Smooth muscle cell (in vitro differentiated cells): ENCODE results near the gene CCDC85C. TPM values are rescaled to one million over a fixed set of nuclear protein-coding genes. Genes with fewer than 3 reads are reported as not detected.

Experiments
- DNase-seq: peaks from one replicate; lab custom pipeline; 2025; ENCODE audit not compliant: unreplicated experiment; lab: John Stamatoyannopoulos, UW
- H2AFZ ChIP-seq: fragments of 200-600 bp; sonication (generic); 2 replicates; pipeline ENCODE4 v1.6.0; 2016; ENCODE audit warnings: antibody characterized with exemption, low read depth, mild to moderate bottlenecking
- H3F3A ChIP-seq: fragments of 200-600 bp; sonication (generic); 2 replicates; pipeline ENCODE4 v1.6.0; 2017; ENCODE audit warnings: antibody characterized with exemption, low read depth
- H3K27ac ChIP-seq: fragments of 200-600 bp; sonication (generic); 2 replicates; pipeline ENCODE4 v1.5.1; 2016; ENCODE audit warnings: low read depth, mild to moderate bottlenecking
- H3K27me3 ChIP-seq: fragments of 200-600 bp; sonication (generic); 2 replicates; pipeline ENCODE4 v1.6.1; 2016; ENCODE audit warnings: low read depth, mild to moderate bottlenecking
- H3K36me3 ChIP-seq: fragments of 200-600 bp; sonication (generic); 2 replicates; pipeline ENCODE4 v1.5.1; 2016; ENCODE audit warnings: low read depth
- H3K4me1 ChIP-seq: fragments of 200-600 bp; sonication (generic); 2 replicates; pipeline ENCODE4 v1.5.1; 2016; ENCODE audit warnings: low read depth
- H3K4me2 ChIP-seq: fragments of 200-600 bp; sonication (generic); 2 replicates; pipeline ENCODE4 v1.6.0; 2016; ENCODE audit warnings: mild to moderate bottlenecking
- H3K4me3 ChIP-seq: fragments of 200-600 bp; sonication (generic); 2 replicates; pipeline ENCODE4 v1.5.1; 2016; ENCODE audit warnings: mild to moderate bottlenecking
- H3K79me2 ChIP-seq: fragments of 200-600 bp; sonication (generic); 2 replicates; pipeline ENCODE4 v1.6.0; 2016; ENCODE audit warnings: low read depth, mild to moderate bottlenecking
- H3K9ac ChIP-seq: fragments of 200-600 bp; sonication (generic); 2 replicates; pipeline ENCODE4 v1.6.0; 2016; ENCODE audit warnings: low read depth
- H3K9me3 ChIP-seq: fragments of 200-600 bp; sonication (generic); replicated peaks from 2 replicates; pipeline ENCODE4 v1.5.1; 2016; ENCODE audit warnings: low read depth
- H4K20me1 ChIP-seq: fragments of 200-600 bp; sonication (generic); 2 replicates; pipeline ENCODE4 v1.6.0; 2016; ENCODE audit warnings: low read depth
- WGBS: methylation state at CpG from one replicate; pipeline ENCODE4 v1.1.7; 2016; ENCODE audit warnings: low lambda C conversion rate; 5-methylcytosine and 5-hydroxymethylcytosine counted together
- polyA plus RNA-seq: library from polyadenylated mRNA; unstranded; fragments of >200 nt; fragmentation: Nextera tagmentation; extraction: Ambion mirVana; gene quantifications from 2 replicates; pipeline ENCODE4 v1.2.1, GENCODE V29; 2016
- total RNA-seq: library from RNA; depleted of rRNA; stranded (reverse); fragments of >200 nt; gene quantifications from 2 replicates; pipeline ENCODE4 v1.2.3, GENCODE V29; 2014
- TF ChIP-seq, protein P1 (sequence below): fragments of 200-600 bp; sonication (generic); IDR thresholded peaks from 2 replicates; pipeline ENCODE4 v1.5.1; 2017; ENCODE audit warnings: borderline replicate concordance, mild to moderate bottlenecking, antibody characterized with exemption; ENCODE audit not compliant: insufficient read depth, poor library complexity, severe bottlenecking

Gene CCDC85C
- total and polyA plus RNA-seq, 2 experiments from 2014 or later: 4.0 to 6.5 TPM

DNA sequence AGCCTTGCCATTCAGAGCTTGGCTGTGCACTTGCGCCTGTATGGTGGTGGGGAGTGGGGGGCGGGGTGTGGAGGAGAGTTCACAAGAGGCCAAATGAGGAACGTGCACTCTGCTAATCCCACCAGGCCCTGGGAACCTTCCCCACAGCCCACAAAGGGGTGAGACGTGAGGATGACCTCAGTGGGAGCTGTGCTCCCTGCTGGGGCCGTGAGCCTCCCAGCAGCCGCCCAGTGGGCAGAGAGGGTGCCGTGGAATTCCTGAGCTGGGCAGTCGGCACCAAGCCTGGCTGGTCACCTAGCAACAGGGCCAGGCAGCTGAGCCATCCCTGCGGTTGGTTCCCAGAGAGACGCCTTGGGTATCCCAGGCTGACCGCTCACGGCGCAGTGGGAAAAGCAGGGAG is 69.1 kb downstream of the CCDC85C start:
- Histone ChIP-seq H3K4me1 (peaks cover 51% of the 10 kb centered on the region), H3K9ac (no peak overlapping the region), H3K27me3 (no peaks in the 10 kb centered on the region), H3K4me3 (no peak overlapping the region), H3F3A (no peaks in the 10 kb centered on the region), H3K4me2 (no peak overlapping the region), H4K20me1 (no peaks in the 10 kb centered on the region), H2AFZ (no peak overlapping the region), H3K36me3 (no peaks in the 10 kb centered on the region), H3K9me3 (no peaks in the 10 kb centered on the region), H3K27ac (no peak overlapping the region), H3K79me2 (no peaks in the 10 kb centered on the region)
- no peak for DNase-seq
- TF ChIP-seq, protein P1, sequence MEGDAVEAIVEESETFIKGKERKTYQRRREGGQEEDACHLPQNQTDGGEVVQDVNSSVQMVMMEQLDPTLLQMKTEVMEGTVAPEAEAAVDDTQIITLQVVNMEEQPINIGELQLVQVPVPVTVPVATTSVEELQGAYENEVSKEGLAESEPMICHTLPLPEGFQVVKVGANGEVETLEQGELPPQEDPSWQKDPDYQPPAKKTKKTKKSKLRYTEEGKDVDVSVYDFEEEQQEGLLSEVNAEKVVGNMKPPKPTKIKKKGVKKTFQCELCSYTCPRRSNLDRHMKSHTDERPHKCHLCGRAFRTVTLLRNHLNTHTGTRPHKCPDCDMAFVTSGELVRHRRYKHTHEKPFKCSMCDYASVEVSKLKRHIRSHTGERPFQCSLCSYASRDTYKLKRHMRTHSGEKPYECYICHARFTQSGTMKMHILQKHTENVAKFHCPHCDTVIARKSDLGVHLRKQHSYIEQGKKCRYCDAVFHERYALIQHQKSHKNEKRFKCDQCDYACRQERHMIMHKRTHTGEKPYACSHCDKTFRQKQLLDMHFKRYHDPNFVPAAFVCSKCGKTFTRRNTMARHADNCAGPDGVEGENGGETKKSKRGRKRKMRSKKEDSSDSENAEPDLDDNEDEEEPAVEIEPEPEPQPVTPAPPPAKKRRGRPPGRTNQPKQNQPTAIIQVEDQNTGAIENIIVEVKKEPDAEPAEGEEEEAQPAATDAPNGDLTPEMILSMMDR: no peak
- 81% methylated on average over 13 of the region's 13 CpGs for WGBS

DNA sequence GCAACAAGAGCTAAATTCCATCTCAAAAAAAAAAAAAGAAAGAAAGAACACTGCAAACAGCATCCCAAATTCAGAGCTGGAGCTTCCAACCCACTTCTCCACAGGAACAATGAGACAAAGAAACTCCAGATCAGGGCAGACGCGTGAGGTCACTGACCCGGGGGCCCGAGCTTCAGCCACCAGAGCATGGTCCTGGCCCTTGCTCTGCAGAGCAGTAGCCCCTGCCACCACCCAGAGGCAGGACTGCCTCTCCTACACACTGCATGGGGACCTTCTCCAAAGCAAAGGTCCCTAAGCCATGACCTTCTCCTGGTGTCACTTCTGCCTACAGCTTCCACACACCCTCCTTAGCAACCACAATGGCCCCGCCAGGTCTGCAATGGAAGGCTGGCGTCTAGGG is 69.7 kb downstream of the CCDC85C start:
- Histone ChIP-seq H3F3A (no peaks in the 10 kb centered on the region), H3K4me3 (no peak overlapping the region), H3K9me3 (no peaks in the 10 kb centered on the region), H3K4me1 (peaks cover 47% of the 10 kb centered on the region), H3K9ac (no peak overlapping the region), H3K79me2 (no peaks in the 10 kb centered on the region), H3K27me3 (no peaks in the 10 kb centered on the region), H4K20me1 (no peaks in the 10 kb centered on the region), H3K27ac (no peak overlapping the region), H2AFZ (no peak overlapping the region), H3K4me2 (no peak overlapping the region), H3K36me3 (no peaks in the 10 kb centered on the region)
- TF ChIP-seq, protein P1: no peak
- 94% methylated on average over 6 of the region's 6 CpGs for WGBS
- no peak for DNase-seq

DNA sequence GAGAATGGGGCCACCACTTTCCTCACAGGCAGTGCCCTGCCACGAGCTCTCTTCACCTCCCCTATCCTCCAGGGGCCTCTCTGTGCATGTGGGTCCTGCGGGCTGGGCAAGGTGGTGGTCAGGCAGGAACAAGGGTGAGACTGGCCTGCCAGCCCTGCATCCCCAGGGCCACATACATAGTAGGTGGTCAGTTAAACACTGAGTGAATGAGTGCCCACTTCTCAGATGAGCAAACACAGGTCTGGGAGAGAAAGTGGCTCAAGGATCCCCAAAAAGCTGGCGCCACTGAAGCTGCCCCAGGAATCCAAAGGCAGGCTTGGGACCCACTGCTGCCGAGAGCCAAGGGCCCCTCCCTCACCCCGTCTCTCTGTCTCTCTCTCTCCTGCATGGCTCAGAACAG is 71.7 kb downstream of the CCDC85C start:
- peaks cover 36% of the 10 kb centered on the region for H3K4me1 ChIP-seq
- TF ChIP-seq, protein P1: no peak
- no peaks in the 10 kb centered on the region for H3K79me2 ChIP-seq
- H3K9ac ChIP-seq: no peak overlapping the region
- H3K27ac ChIP-seq: no peak overlapping the region
- H3F3A ChIP-seq: no peaks in the 10 kb centered on the region
- H3K27me3 ChIP-seq: no peaks in the 10 kb centered on the region
- no peaks in the 10 kb centered on the region for H3K9me3 ChIP-seq
- no peak for DNase-seq
- H3K4me3 ChIP-seq: no peak overlapping the region
- no peaks in the 10 kb centered on the region for H4K20me1 ChIP-seq
- no peaks in the 10 kb centered on the region for H3K36me3 ChIP-seq
- H3K4me2 ChIP-seq: no peak overlapping the region
- 92% methylated on average over 5 of the region's 5 CpGs for WGBS
- H2AFZ ChIP-seq: no peak overlapping the region

DNA sequence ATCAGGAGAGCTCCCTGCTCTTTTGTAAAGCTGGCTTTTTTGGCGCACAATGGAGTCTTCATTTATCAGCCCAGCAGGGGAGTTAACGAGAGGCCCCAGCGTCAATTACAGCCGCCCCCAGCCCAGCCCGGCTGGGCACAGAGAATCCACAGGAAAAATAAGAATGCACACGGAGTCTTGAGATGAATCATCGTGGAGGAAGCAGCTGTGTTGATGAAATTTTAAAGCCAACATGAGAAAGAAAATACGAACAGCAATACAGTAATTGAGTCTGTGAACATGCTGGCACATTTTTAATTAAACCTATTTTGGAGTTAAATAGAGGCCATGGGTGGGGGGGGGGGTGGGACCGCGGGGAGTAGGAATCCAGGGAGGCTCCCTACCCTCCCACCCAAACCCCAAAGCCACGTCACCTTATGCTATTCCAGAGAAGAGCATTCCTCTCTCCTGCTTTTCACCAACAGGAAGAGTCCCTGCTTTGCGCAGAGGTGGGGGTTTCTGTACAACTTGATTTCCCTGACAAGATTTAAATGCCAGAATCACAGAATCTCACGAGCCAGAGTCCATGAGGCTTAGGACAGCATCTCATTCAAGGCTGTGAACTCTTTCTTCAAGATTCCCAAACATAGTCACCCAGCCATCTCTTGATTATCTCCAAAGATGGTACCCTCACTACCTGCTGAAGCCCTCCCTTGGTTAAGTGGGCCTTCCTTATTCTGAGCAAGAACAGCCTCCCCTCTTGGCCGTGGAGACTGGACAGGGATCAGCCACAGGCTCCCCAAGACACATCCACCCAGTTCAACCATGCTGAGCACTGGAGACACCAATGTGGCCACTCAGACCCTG is 72.5 kb downstream of the CCDC85C start:
- H2AFZ ChIP-seq: no peak overlapping the region
- WGBS: 23% methylated on average over 12 of the region's 14 CpGs
- DNase-seq: no peak
- H3K4me1 ChIP-seq: peaks cover 33% of the 10 kb centered on the region
- no peaks in the 10 kb centered on the region for H3K9me3 ChIP-seq
- no peaks in the 10 kb centered on the region for H3K27me3 ChIP-seq
- H3K4me3 ChIP-seq: no peak overlapping the region
- no peaks in the 10 kb centered on the region for H4K20me1 ChIP-seq
- no peaks in the 10 kb centered on the region for H3K36me3 ChIP-seq
- H3K79me2 ChIP-seq: no peaks in the 10 kb centered on the region
- peak overlapping the region; percentile 48 for H3K9ac ChIP-seq
- H3F3A ChIP-seq: no peaks in the 10 kb centered on the region
- TF ChIP-seq, protein P1: no peak
- H3K27ac ChIP-seq: peak overlapping the region; percentile 92
- H3K4me2 ChIP-seq: peak overlapping the region; percentile 73
